GM12878 (cell line): ENCODE results near the gene CCNDBP1. TPM values are rescaled to one million over a fixed set of nuclear protein-coding genes. Genes with fewer than 3 reads are reported as not detected.

Experiments
- ATAC-seq: fragments of 200-7000 bp; cut with Tn5 transposase; 3 replicates; pipeline ENCODE4 v1.9.1; 2020; ENCODE audit warnings: mild to moderate bottlenecking, moderate library complexity
- BruUV-seq: library from RNA; stranded (reverse); fragments of 400-500 nt; replicated peaks from 2 replicates; lab custom pipeline; 2021; lab: Mats Ljungman, UMichigan
- CTCF ChIA-PET: fragments of 300-600 bp; sonication (Branson Sonifier 250); formaldehyde crosslinking; extraction: SDS; loops from one replicate; lab custom pipeline; 2021; ENCODE audit warnings: inconsistent platforms; lab: Yijun Ruan, JAX
- POLR2A ChIA-PET: fragments of 350-600 bp; formaldehyde crosslinking; extraction: SDS; loops from one replicate; lab custom pipeline; 2021; ENCODE audit warnings: inconsistent platforms; lab: Charles Lee
- RAD21 ChIA-PET: fragments of 300-600 bp; sonication (Branson Sonifier 250); formaldehyde crosslinking; loops from one replicate; lab custom pipeline; 2023; ENCODE audit warnings: antibody characterized with exemption; ENCODE audit not compliant: unreplicated experiment; lab: Charles Lee
- SMC1A ChIA-PET: fragments of 300-600 bp; sonication (Branson Sonifier 250); formaldehyde crosslinking; loops from one replicate; lab custom pipeline; 2023; ENCODE audit not compliant: unreplicated experiment, uncharacterized antibody; lab: Charles Lee
- DNase-seq: peaks from one replicate; pipeline ENCODE4 v3.0.0-alpha.2; 2011; ENCODE audit warnings: low read depth, low spot score
- FAIRE-seq: peaks from 3 replicates; lab custom pipeline; 2011; peaks lifted over from hg19 to GRCh38; lab: Jason Lieb, UNC
- H2AFZ ChIP-seq: 2 replicates; pipeline ENCODE4 v1.6.0; 2011; ENCODE audit warnings: low read depth, low read length, control low read depth; ENCODE audit not compliant: control insufficient read depth
- H3K27ac ChIP-seq: 2 replicates; pipeline ENCODE4 v1.5.1; 2011; ENCODE audit warnings: control low read depth; ENCODE audit not compliant: control insufficient read depth, insufficient read depth
- H3K27me3 ChIP-seq, 2 experiments: replicated peaks in 1 of 2; 2 replicates each; pipeline versions ENCODE4 v1.6.0 to v1.6.1; 2011; ENCODE audit warnings: low read length in 1 of 2; ENCODE audit not compliant: control insufficient read depth in 2 of 2, insufficient read depth in 2 of 2
- H3K36me3 ChIP-seq, 2 experiments: 2 replicates each; pipeline ENCODE4 v1.5.1; 2011; ENCODE audit warnings: low read length in 1 of 2; ENCODE audit not compliant: control insufficient read depth in 2 of 2, insufficient read depth in 2 of 2
- H3K4me1 ChIP-seq: 2 replicates; pipeline ENCODE4 v1.6.1; 2011; ENCODE audit warnings: mild to moderate bottlenecking, low read length, moderate library complexity, mixed read lengths; ENCODE audit not compliant: control insufficient read depth, insufficient read depth
- H3K4me2 ChIP-seq: 2 replicates; pipeline ENCODE4 v1.6.0; 2011; ENCODE audit warnings: control low read depth; ENCODE audit not compliant: control insufficient read depth, insufficient read depth
- H3K4me3 ChIP-seq: fragments of 200-600 bp; sonication (generic); 2 replicates; pipeline ENCODE4 v1.5.1; 2016
- H3K79me2 ChIP-seq: 2 replicates; pipeline ENCODE4 v1.6.0; 2011; ENCODE audit warnings: low read length; ENCODE audit not compliant: control insufficient read depth, insufficient read depth
- H3K9ac ChIP-seq: 2 replicates; pipeline ENCODE4 v1.8.0; 2011; ENCODE audit warnings: low read length, control low read depth, mixed read lengths; ENCODE audit not compliant: control insufficient read depth, insufficient read depth
- H3K9me3 ChIP-seq: replicated peaks from 3 replicates; pipeline ENCODE4 v1.5.1; 2011; ENCODE audit warnings: mild to moderate bottlenecking, low read length; ENCODE audit not compliant: control insufficient read depth, insufficient read depth
- H4K20me1 ChIP-seq: 2 replicates; pipeline ENCODE4 v1.6.0; 2011; ENCODE audit not compliant: control insufficient read depth, insufficient read depth
- CBX5 ChIP-seq: sonication (generic); IDR thresholded peaks from 2 replicates; pipeline ENCODE4 v1.6.1; 2016; ENCODE audit warnings: low read depth, moderate library complexity, mild to moderate bottlenecking, inconsistent platforms
- CTCF ChIP-seq, 3 experiments: IDR thresholded peaks in 2 of 3; conservative IDR thresholded peaks in 1 of 3; 2 replicates each; pipeline ENCODE4 v1.5.1; 2011; ENCODE audit warnings: low read depth in 3 of 3, low read length in 3 of 3, mild to moderate bottlenecking in 3 of 3, control low read depth in 2 of 3, moderate library complexity in 2 of 3, inconsistent platforms in 1 of 3, mixed read lengths in 1 of 3; ENCODE audit not compliant: control insufficient read depth in 2 of 3, insufficient read depth in 1 of 3; ENCODE audit errors: extremely low read depth in 1 of 3
- EED ChIP-seq: sonication (generic); IDR thresholded peaks from 2 replicates; pipeline ENCODE4 v1.6.1; 2016; ENCODE audit warnings: antibody characterized with exemption, low read depth
- ETV6 ChIP-seq, 2 experiments: fragments of 450-650 bp in 1 of 2; IDR thresholded peaks in 1 of 2; conservative IDR thresholded peaks in 1 of 2; 2 replicates each; pipeline ENCODE4 v1.6.1; 2014; ENCODE audit warnings: antibody characterized with exemption in 1 of 2, borderline replicate concordance in 1 of 2, low read depth in 1 of 2, mild to moderate bottlenecking in 1 of 2, moderate library complexity in 1 of 2
- IRF4 ChIP-seq: IDR thresholded peaks from 2 replicates; pipeline ENCODE4 v1.6.1; 2011; ENCODE audit warnings: low read depth, low read length
- NRF1 ChIP-seq: conservative IDR thresholded peaks from 2 replicates; pipeline ENCODE4 v1.6.1; 2011; ENCODE audit warnings: mild to moderate bottlenecking, low read depth, low read length, improper control_type of control experiment
- SPI1 ChIP-seq: IDR thresholded peaks from 2 replicates; pipeline ENCODE4 v1.6.1; 2011; ENCODE audit warnings: low read depth, mild to moderate bottlenecking, low read length, moderate library complexity, borderline replicate concordance; ENCODE audit not compliant: insufficient read depth
- ZNF24 ChIP-seq: fragments of 450-650 bp; IDR thresholded peaks from 2 replicates; pipeline ENCODE4 v1.6.1; 2017; ENCODE audit warnings: antibody characterized with exemption, mild to moderate bottlenecking
- WGBS: methylation state at CpG from one replicate; pipeline ENCODE4 v1.1.6; 2016; ENCODE audit warnings: low lambda C conversion rate; ENCODE audit not compliant: insufficient replicate concordance, insufficient coverage; ENCODE audit errors: missing lambda C conversion rate; 5-methylcytosine and 5-hydroxymethylcytosine counted together
- in situ Hi-C: fragments of 300-500 bp; cut with MboI; formaldehyde crosslinking; loops from 9 replicates; pipeline ENCODE4 v1.14.3; 2018; ENCODE audit warnings: mixed read lengths
- intact Hi-C: fragments of 100-400 bp; cut with micrococcal nuclease; formaldehyde crosslinking; loops from one replicate; pipeline ENCODE4 v1.14.2; 2022; ENCODE audit not compliant: unreplicated experiment
- polyA plus RNA-seq, 11 experiments: library from polyadenylated mRNA; depleted of rRNA in 4 of 11; unstranded in 6 of 11; stranded (reverse) in 5 of 11; fragments of >200 nt; fragmentation: Nextera tagmentation in 4 of 11; fragmentation: Illumina TruSeq in 1 of 11; extraction: Ambion mirVana in 4 of 11; extraction: Trizol in 1 of 11; gene quantifications; 1 replicate in 1 of 11; 2 replicates in 10 of 11; pipeline versions ENCODE4 v1.2.1 to v1.2.3, GENCODE V29; 2011 to 2016; ENCODE audit warnings: inconsistent platforms in 2 of 11, missing spikeins in 2 of 11, low read depth in 1 of 11
- total RNA-seq, 4 experiments: library from RNA; depleted of rRNA in 3 of 4; stranded (reverse); fragments of >200 nt in 3 of 4; fragmentation: Illumina TruSeq in 1 of 4; extraction: Trizol in 1 of 4; gene quantifications; 2 replicates each; pipeline versions ENCODE4 v1.2.1 to v1.2.3, GENCODE V29; 2013 to 2021
- TF ChIP-seq, protein P1 (sequence below): IDR thresholded peaks from 2 replicates; pipeline ENCODE4 v1.6.1; 2012; ENCODE audit warnings: low read depth, low read length, improper control_type of control experiment

CCNDBP1 gene
- total and polyA plus RNA-seq, 10 of the 15 experiments (the other 5 are each of a cell fraction or from before 2014, with no cell fraction given) = 30.1 to 86.7 (median 42.2) TPM

DNA sequence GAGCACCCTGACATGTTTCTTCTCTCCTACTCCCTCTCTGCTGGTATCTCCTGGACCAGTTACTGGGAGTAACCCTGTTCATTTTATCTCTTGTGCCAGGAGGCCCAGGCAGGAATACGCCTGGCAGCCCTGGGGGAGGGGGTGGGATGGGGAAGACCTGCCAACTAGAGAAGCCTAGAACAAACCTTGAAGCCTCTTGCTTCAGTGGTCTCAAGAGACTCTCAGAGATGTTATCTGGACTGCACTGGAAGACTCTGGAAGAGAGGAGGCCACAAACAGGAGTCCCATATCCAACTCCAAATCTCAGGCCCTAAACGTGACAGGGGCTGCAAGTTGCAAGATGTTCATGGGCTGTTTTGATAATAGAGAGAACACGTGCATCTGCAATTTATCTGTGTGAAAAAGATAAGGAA, 35.8 kb downstream of the CCNDBP1 start, which contains the start of gene EPB42:
Gene EPB42 (minus strand): TSS at position 28 of the 413 bp plus-strand sequence. CDS start 193 bp downstream, outside the sequence.
- CTCF ChIA-PET = interaction anchor here (2.4 to 13.4 kb wide), 3 partner anchors 48 to 64 kb away, joined by 7 to 518 read pairs (median 458); partner anchors contain the start of gene TGM5
- Histone ChIP-seq H3K4me2 (no peak within 1 kb of the TSS), H3K36me3 (no peaks in the 10 kb centered on the region), H3K79me2 (no peaks in the 10 kb centered on the region), H2AFZ (no peak within 1 kb of the TSS), H3K9ac (no peak within 1 kb of the TSS), H3K4me3 (no peak within 1 kb of the TSS), H3K27me3 (no peaks in the 10 kb centered on the region), H3K4me1 (no peaks in the 10 kb centered on the region), H3K9me3 (no peaks in the 10 kb centered on the region; the same call in 2 of the 3 replicates), H4K20me1 (no peaks in the 10 kb centered on the region), H3K27ac (no peak within 1 kb of the TSS)
- TF ChIP-seq CBX5 = no peak
- no peak for TF ChIP-seq EED
- TF ChIP-seq NRF1 = no peak
- TF ChIP-seq ETV6 (conservative IDR thresholded peaks at IDR 0.05 in 1 of 2, IDR thresholded peaks at IDR 0.05 in 1 of 2; ENCODE audit: borderline replicate concordance in 1 of 2, low read depth in 1 of 2) = no peak
- TF ChIP-seq CTCF (IDR thresholded peaks at IDR 0.05 in 2 of 3, conservative IDR thresholded peaks at IDR 0.05 in 1 of 3; ENCODE audit: control insufficient read depth in 2 of 3, extremely low read depth in 1 of 3, insufficient read depth in 1 of 3, low read depth in 3 of 3, low read length in 3 of 3) = no peak
- TF ChIP-seq SPI1 = no peak
- no peak for TF ChIP-seq IRF4
- TF ChIP-seq, protein P1, sequence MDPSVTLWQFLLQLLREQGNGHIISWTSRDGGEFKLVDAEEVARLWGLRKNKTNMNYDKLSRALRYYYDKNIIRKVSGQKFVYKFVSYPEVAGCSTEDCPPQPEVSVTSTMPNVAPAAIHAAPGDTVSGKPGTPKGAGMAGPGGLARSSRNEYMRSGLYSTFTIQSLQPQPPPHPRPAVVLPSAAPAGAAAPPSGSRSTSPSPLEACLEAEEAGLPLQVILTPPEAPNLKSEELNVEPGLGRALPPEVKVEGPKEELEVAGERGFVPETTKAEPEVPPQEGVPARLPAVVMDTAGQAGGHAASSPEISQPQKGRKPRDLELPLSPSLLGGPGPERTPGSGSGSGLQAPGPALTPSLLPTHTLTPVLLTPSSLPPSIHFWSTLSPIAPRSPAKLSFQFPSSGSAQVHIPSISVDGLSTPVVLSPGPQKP = no peak
- TF ChIP-seq ZNF24 = no peak
- no TSS peak for BruUV-seq
- POLR2A ChIA-PET = no interaction called here
- RAD21 ChIA-PET = interaction anchor here (1.1 to 1.7 kb wide), 2 partner anchors 64 to 65 kb away, joined by 3 to 6 read pairs; no protein-coding TSS in a partner anchor
- ATAC-seq (no peak), DNase-seq (no peak), FAIRE-seq (no peak)
- intact Hi-C loops (no loop called here), in situ Hi-C loops (no loop called here)
- WGBS = 6% methylated on average over 3 of the region's 3 CpGs
- SMC1A ChIA-PET = interaction anchor here (2.5 kb wide), 1 partner anchor 65 kb away, joined by 20 read pairs; no protein-coding TSS in a partner anchor
